Adipose tissue (tissue), 3 donors: Measurements from ENCODE around the gene SEC22B. TPM values are rescaled to one million over a fixed set of nuclear protein-coding genes. Genes with fewer than 3 reads are reported as not detected.
"Not testable (repeated sequence)": the region's sequence is repeated elsewhere in the genome, so short reads cannot be mapped to it uniquely, and the experiment has no call there.

ENCODE experiments used
- H3K27ac ChIP-seq: one replicate; pipeline ENCODE4 v1.5.1; 2013; ENCODE audit warnings: low read depth, low read length
- WGBS, 3 donors: extraction: QIAGEN DNeasy Blood & Tissue Kit; methylation state at CpG; one replicate each; pipeline ENCODE4 v1.1.7; 2013; 5-methylcytosine and 5-hydroxymethylcytosine counted together
- polyA plus RNA-seq, 3 donors: library from polyadenylated mRNA; stranded (reverse); fragments of 200-250 nt; gene quantifications; one replicate each; pipeline ENCODE4 v1.2.3, GENCODE V29; 2013
- donor health status: healthy with polysubstance abuse.
- donor health status: Bipolar disorder and iron deficiency.
- donor health status: healthy.

Gene SEC22B
- polyA plus RNA-seq, 3 donors = 10.9 to 30.4 (median 17.2) TPM

GRCh38 chr1:120150138-120150822, 26.0 kb downstream of the SEC22B start:
- 92 to 100% (median 100%) methylated on average over 1 to 2 of the region's 3 CpGs for WGBS, 3 donors
- not testable (repeated sequence) for H3K27ac ChIP-seq

- H3K27ac ChIP-seq = not testable (repeated sequence)
These were observed 26.8 kb downstream of the SEC22B start for GRCh38 chr1:120149420-120150059.

- not testable (repeated sequence) for H3K27ac ChIP-seq
- no CpG with 5 or more reads among the region's 1 CpG for WGBS, 3 donors
These were observed 30.5 kb downstream of the SEC22B start for GRCh38 chr1:120145806-120146205.

GRCh38 chr1:120144626-120145025, 31.7 kb downstream of the SEC22B start:
- WGBS, 3 donors = no CpG with 5 or more reads among the region's 1 CpG
- not testable (repeated sequence) for H3K27ac ChIP-seq

- not testable (repeated sequence) for H3K27ac ChIP-seq
- 83 to 86% (median 85%) methylated on average over 2 of the region's 2 CpGs for WGBS, 3 donors
These were observed 32.2 kb downstream of the SEC22B start for GRCh38 chr1:120144169-120144568.

- 39 to 74% (median 46%) methylated on average over 1 to 2 of the region's 3 CpGs for WGBS, 3 donors
- H3K27ac ChIP-seq = not testable (repeated sequence)
These were observed 33.0 kb downstream of the SEC22B start for GRCh38 chr1:120143334-120143733.

- WGBS, 3 donors = 53 to 73% (median 61%) methylated on average over 10 to 12 of the region's 14 CpGs
- not testable (repeated sequence) for H3K27ac ChIP-seq
These were observed 33.6 kb downstream of the SEC22B start for GRCh38 chr1:120142512-120143263.

GRCh38 chr1:120141865-120142264, 34.5 kb downstream of the SEC22B start:
- not testable (repeated sequence) for H3K27ac ChIP-seq

- not testable (repeated sequence) for H3K27ac ChIP-seq
- 78% methylated on average over 1 of the region's 1 CpG; no CpG with 5 or more reads in 2 of the 3 donors for WGBS, 3 donors
These were observed 35.6 kb downstream of the SEC22B start for GRCh38 chr1:120140656-120141265.

- 74 to 87% (median 77%) methylated on average over 1 of the region's 1 CpG for WGBS, 3 donors
- H3K27ac ChIP-seq = not testable (repeated sequence)
These were observed 40.2 kb downstream of the SEC22B start for GRCh38 chr1:120136086-120136485.

- not testable (repeated sequence) for H3K27ac ChIP-seq
These were observed 42.4 kb downstream of the SEC22B start for GRCh38 chr1:120133928-120134325.

GRCh38 chr1:120133228-120133927, 42.9 kb downstream of the SEC22B start:
- WGBS, 3 donors = 90 to 95% (median 93%) methylated on average over 2 of the region's 2 CpGs
- no peak overlapping the region for H3K27ac ChIP-seq

GRCh38 chr1:120132406-120132763, 43.9 kb downstream of the SEC22B start:
- H3K27ac ChIP-seq = not testable (repeated sequence)
- 57 to 85% (median 63%) methylated on average over 2 of the region's 2 CpGs for WGBS, 3 donors

- H3K27ac ChIP-seq = not testable (repeated sequence)
- WGBS, 3 donors = 13 to 43% (median 18%) methylated on average over 8 of the region's 10 CpGs
These were observed 44.5 kb downstream of the SEC22B start for GRCh38 chr1:120131611-120132405.

GRCh38 chr1:120127921-120128320, 48.4 kb downstream of the SEC22B start:
- 82 to 90% (median 88%) methylated on average over 1 of the region's 1 CpG for WGBS, 3 donors
- H3K27ac ChIP-seq = not testable (repeated sequence)

GRCh38 chr1:120126216-120126615, 50.1 kb downstream of the SEC22B start:
- H3K27ac ChIP-seq = not testable (repeated sequence)
- 84 to 94% (median 93%) methylated on average over 2 to 3 of the region's 6 CpGs for WGBS, 3 donors

GRCh38 chr1:120124628-120125027, 51.7 kb downstream of the SEC22B start:
- 40 to 86% (median 56%) methylated on average over 1 of the region's 1 CpG for WGBS, 3 donors
- H3K27ac ChIP-seq = not testable (repeated sequence)
